GM18502 (cell line): ENCODE results near the gene TRPM6.
"Not testable (repeated sequence)": the region's sequence is repeated elsewhere in the genome, so short reads cannot be mapped to it uniquely, and the experiment has no call there.

Source experiments
- ATAC-seq: cut with Tn5 transposase; IDR thresholded peaks from one replicate; pipeline ENCODE4 v1.9.1; 2021; ENCODE audit warnings: mild to moderate bottlenecking; ENCODE audit not compliant: unreplicated experiment, poor library complexity

TRPM6 gene

GRCh38 chr9:74858751-74859414 is 28.8 kb downstream of the TRPM6 start:
- no peak for ATAC-seq

GRCh38 chr9:74856989-74857388 is 30.7 kb downstream of the TRPM6 start:
- ATAC-seq: no peak

- no peak for ATAC-seq
Measured at GRCh38 chr9:74855072-74855471, 32.6 kb downstream of the TRPM6 start.

- ATAC-seq: not testable (repeated sequence)
Measured at GRCh38 chr9:74853024-74853423, 34.7 kb downstream of the TRPM6 start.

- ATAC-seq: no peak
Measured at GRCh38 chr9:74848153-74848525, 39.6 kb downstream of the TRPM6 start.

GRCh38 chr9:74847478-74848152 is 40.1 kb downstream of the TRPM6 start:
- no peak for ATAC-seq

GRCh38 chr9:74846766-74847165 is 41.0 kb downstream of the TRPM6 start:
- no peak for ATAC-seq

GRCh38 chr9:74838351-74838750 is 49.4 kb downstream of the TRPM6 start:
- no peak for ATAC-seq

GRCh38 chr9:74824654-74825053 is 63.1 kb downstream of the TRPM6 start:
- no peak for ATAC-seq

GRCh38 chr9:74821636-74822035 is 66.1 kb downstream of the TRPM6 start:
- no peak for ATAC-seq

- ATAC-seq: no peak
Measured at GRCh38 chr9:74817816-74818215, 69.9 kb downstream of the TRPM6 start.

GRCh38 chr9:74817281-74817810 is 70.4 kb downstream of the TRPM6 start:
- no peak for ATAC-seq

GRCh38 chr9:74810200-74810599 is 77.5 kb downstream of the TRPM6 start:
- ATAC-seq: no peak

GRCh38 chr9:74804018-74804385 is 83.7 kb downstream of the TRPM6 start:
- ATAC-seq: no peak

GRCh38 chr9:74803376-74804017 is 84.2 kb downstream of the TRPM6 start:
- ATAC-seq: no peak

GRCh38 chr9:74800226-74800625 is 87.5 kb downstream of the TRPM6 start:
- no peak for ATAC-seq

- no peak for ATAC-seq
Measured at GRCh38 chr9:74795803-74796202, 91.9 kb downstream of the TRPM6 start.

- no peak for ATAC-seq
Measured at GRCh38 chr9:74795081-74795480, 92.6 kb downstream of the TRPM6 start.

- ATAC-seq: no peak
Measured at GRCh38 chr9:74784506-74784905, 103.2 kb downstream of the TRPM6 start.

GRCh38 chr9:74783408-74783807 is 104.3 kb downstream of the TRPM6 start:
- ATAC-seq: no peak

- peak; percentile 71 for ATAC-seq
Measured at GRCh38 chr9:74777136-74777879, 110.4 kb downstream of the TRPM6 start.
